PC-3 (cell line): ENCODE results near the gene KRTAP10-4.

Source experiments
- CTCF ChIP-seq: fragments of 300-600 bp; sonication (generic); conservative IDR thresholded peaks from 2 replicates; pipeline ENCODE4 v1.5.1; 2017; ENCODE audit warnings: antibody characterized with exemption, low read depth, mild to moderate bottlenecking, low read length
- EZH2 ChIP-seq: fragments of 300-600 bp; sonication (generic); IDR thresholded peaks from one replicate; pipeline ENCODE4 v1.6.1; 2017; ENCODE audit warnings: antibody characterized with exemption, mild to moderate bottlenecking, low read length; ENCODE audit not compliant: unreplicated experiment
- EZH2phosphoT487 ChIP-seq: fragments of 300-600 bp; sonication (generic); IDR thresholded peaks from 2 replicates; pipeline ENCODE4 v1.6.1; 2018; ENCODE audit warnings: mild to moderate bottlenecking, antibody characterized with exemption, low read length, borderline replicate concordance

- TF ChIP-seq CTCF = no peak
- TF ChIP-seq EZH2 = no peak
- TF ChIP-seq EZH2phosphoT487 = no peak
Observed at GRCh38 chr21:44552136-44552535, 21.4 kb upstream of the KRTAP10-4 start.
